Right atrium auricular region (tissue), 2 donors: ENCODE measurements around the gene TOX2. TPM values are rescaled to one million over a fixed set of nuclear protein-coding genes. Genes with fewer than 3 reads are reported as not detected.

Experiments used
- DNase-seq: peaks from one replicate; pipeline ENCODE4 v3.0.0-alpha.2; 2019; ENCODE audit warnings: low spot score
- H3K27ac ChIP-seq, 2 donors: fragments of 200-600 bp; sonication (generic); 1 replicate in 1 of 2; 2 replicates in 1 of 2; pipeline ENCODE4 v1.5.1; 2016 to 2019
- H3K27me3 ChIP-seq, 2 donors: fragments of 200-600 bp; sonication (generic); one replicate each; pipeline versions ENCODE4 v1.5.1 to v1.6.0; 2017 to 2019
- H3K36me3 ChIP-seq: fragments of 200-600 bp; sonication (generic); one replicate; pipeline ENCODE4 v1.5.1; 2016
- H3K4me1 ChIP-seq, 2 donors: fragments of 200-600 bp; sonication (generic); one replicate each; pipeline versions ENCODE4 v1.5.1 to v1.6.0; 2017 to 2019
- H3K4me3 ChIP-seq, 2 donors: fragments of 200-600 bp; sonication (generic); 1 replicate in 1 of 2; 2 replicates in 1 of 2; pipeline ENCODE4 v1.5.1; 2017 to 2019; ENCODE audit warnings: mild to moderate bottlenecking in 1 of 2, moderate library complexity in 1 of 2
- H3K9me3 ChIP-seq, 2 donors: fragments of 200-600 bp; sonication (generic); one replicate each; pipeline ENCODE4 v1.5.1; 2019
- CTCF ChIP-seq, 2 donors: fragments of 200-600 bp; sonication (generic); IDR thresholded peaks; one replicate each; pipeline ENCODE4 v1.5.1; 2019; ENCODE audit warnings: antibody characterized with exemption in 2 of 2
- total RNA-seq, 2 donors: library from RNA; depleted of rRNA; stranded (reverse); fragments of >200 nt; gene quantifications; one replicate each; pipeline ENCODE4 v1.1.0, GENCODE V29; 2016

TOX2 gene
- total RNA-seq, 2 donors from 2014 or later, result 0.30 to 0.63 TPM

- DNase-seq, result no peak
- Histone ChIP-seq H3K4me3 (no peak overlapping the region), H3K36me3 (no peaks in the 10 kb centered on the region)
Measured at GRCh38 chr20:44097521-44098255, 183.0 kb downstream of the TOX2 start.

GRCh38 chr20:44098256-44098630, 183.6 kb downstream of the TOX2 start:
- DNase-seq, result no peak
- Histone ChIP-seq H3K4me1 (no peaks in the 10 kb centered on the region), H3K36me3 (no peaks in the 10 kb centered on the region), H3K4me3 (no peak overlapping the region), H3K27me3 (no peaks in the 10 kb centered on the region), H3K9me3 (peaks cover 0 to 8% of the 10 kb centered on the region in 2 donors), H3K27ac (no peak overlapping the region)
- no peak for TF ChIP-seq CTCF (IDR thresholded peaks at IDR 0.05)

More at GRCh38 chr20:44097521-44098255, 183.0 kb downstream of the TOX2 start:
- Histone ChIP-seq H3K27me3 (no peaks in the 10 kb centered on the region), H3K9me3 (peaks cover 0 to 3% of the 10 kb centered on the region in 2 donors), H3K27ac (no peak overlapping the region), H3K4me1 (no peaks in the 10 kb centered on the region)
- TF ChIP-seq CTCF (IDR thresholded peaks at IDR 0.05), result no peak

DNA sequence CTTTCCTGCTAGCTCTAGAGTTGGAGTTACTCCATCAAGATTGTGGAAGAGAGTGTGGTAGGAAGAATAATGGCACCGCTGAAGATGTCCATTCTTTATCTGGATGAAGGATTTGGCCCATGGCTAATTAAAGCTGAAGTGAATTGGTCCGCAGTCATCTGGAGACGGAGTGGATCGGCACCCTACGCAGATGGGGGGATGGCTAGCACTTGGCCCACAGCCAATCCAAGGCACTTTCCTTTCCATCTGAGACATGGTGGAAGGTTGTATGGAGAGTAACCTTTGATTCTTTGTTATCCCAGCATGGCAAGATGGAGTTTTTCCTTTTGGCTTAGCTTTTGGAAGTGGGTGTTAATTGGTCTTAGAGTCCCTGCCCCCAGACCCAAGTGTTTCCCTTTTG, 184.0 kb downstream of the TOX2 start:
- Histone ChIP-seq H3K4me3 (no peak overlapping the region), H3K27me3 (no peaks in the 10 kb centered on the region), H3K9me3 (peaks cover 0 to 8% of the 10 kb centered on the region in 2 donors), H3K36me3 (no peaks in the 10 kb centered on the region), H3K27ac (no peak overlapping the region), H3K4me1 (no peaks in the 10 kb centered on the region)
- no peak for TF ChIP-seq CTCF (IDR thresholded peaks at IDR 0.05)
- DNase-seq, result no peak

- no peak overlapping the region for H3K27ac ChIP-seq
- DNase-seq, result no peak
- no peaks in the 10 kb centered on the region for H3K36me3 ChIP-seq
- H3K4me3 ChIP-seq, result no peak overlapping the region
- no peak for TF ChIP-seq CTCF (IDR thresholded peaks at IDR 0.05)
- peaks cover 0 to 8% of the 10 kb centered on the region in 2 donors for H3K9me3 ChIP-seq
- no peaks in the 10 kb centered on the region for H3K27me3 ChIP-seq
- no peaks in the 10 kb centered on the region for H3K4me1 ChIP-seq
Measured at GRCh38 chr20:44099832-44100231, 185.2 kb downstream of the TOX2 start.

GRCh38 chr20:44102582-44102981, 187.9 kb downstream of the TOX2 start:
- H3K27me3 ChIP-seq, result no peaks in the 10 kb centered on the region
- H3K4me3 ChIP-seq, result no peak overlapping the region
- no peaks in the 10 kb centered on the region for H3K4me1 ChIP-seq
- no peaks in the 10 kb centered on the region for H3K36me3 ChIP-seq
- no peak for DNase-seq
- peaks cover 0 to 8% of the 10 kb centered on the region in 2 donors for H3K9me3 ChIP-seq
- H3K27ac ChIP-seq, result no peak overlapping the region
- no peak for TF ChIP-seq CTCF (IDR thresholded peaks at IDR 0.05)
